HepG2 (cell line): Measurements from ENCODE around the gene SH3BP5. TPM values are rescaled to one million over a fixed set of nuclear protein-coding genes. Genes with fewer than 3 reads are reported as not detected.

Experiments used
- BCL6 ChIP-seq: IDR thresholded peaks from 2 replicates; pipeline ENCODE4 v1.6.1; 2016; ENCODE audit warnings: missing genetic modification reagents, missing compliant biosample characterization
- BRF2 ChIP-seq: sonication (generic); formaldehyde crosslinking; IDR thresholded peaks from 2 replicates; pipeline ENCODE4 v1.8.1; 2022; ENCODE audit warnings: mild to moderate bottlenecking, missing genetic modification reagents
- FOXO1 ChIP-seq: sonication (generic); formaldehyde crosslinking; IDR thresholded peaks from 2 replicates; pipeline ENCODE4 v1.4.0; 2020; ENCODE audit warnings: missing genetic modification reagents
- KAT7 ChIP-seq: IDR thresholded peaks from 2 replicates; pipeline ENCODE4 v1.6.1; 2018; ENCODE audit warnings: borderline replicate concordance, missing compliant biosample characterization
- KDM3A ChIP-seq: IDR thresholded peaks from 2 replicates; pipeline ENCODE4 v1.6.1; 2018; ENCODE audit warnings: low read depth, missing compliant biosample characterization
- KLF11 ChIP-seq: IDR thresholded peaks from 2 replicates; pipeline ENCODE4 v1.6.1; 2016; ENCODE audit warnings: missing compliant biosample characterization
- LCORL ChIP-seq, 2 experiments: fragments of 450-650 bp in 1 of 2; sonication (generic) in 1 of 2; formaldehyde crosslinking in 1 of 2; IDR thresholded peaks; 2 replicates each; pipeline versions ENCODE4 v1.5.0 to v1.6.1; 2017 to 2020; ENCODE audit warnings: antibody characterized with exemption in 1 of 2, missing genetic modification reagents in 1 of 2
- PAX8 ChIP-seq: sonication (generic); formaldehyde crosslinking; IDR thresholded peaks from 2 replicates; pipeline ENCODE4 v1.8.0; 2022; ENCODE audit warnings: mild to moderate bottlenecking, missing genetic modification reagents, borderline replicate concordance
- ZBTB1 ChIP-seq: sonication (generic); formaldehyde crosslinking; IDR thresholded peaks from 2 replicates; pipeline ENCODE4 v1.4.0; 2020; ENCODE audit warnings: missing genetic modification reagents, borderline replicate concordance
- ZBTB20 ChIP-seq: sonication (generic); formaldehyde crosslinking; IDR thresholded peaks from 2 replicates; pipeline ENCODE4 v1.8.1; 2023; ENCODE audit warnings: missing genetic modification reagents, low read depth, mild to moderate bottlenecking, borderline replicate concordance
- ZFP1 ChIP-seq: IDR thresholded peaks from 2 replicates; pipeline ENCODE4 v1.6.1; 2016
- ZGPAT ChIP-seq: IDR thresholded peaks from 2 replicates; pipeline ENCODE4 v1.6.1; 2016; ENCODE audit warnings: mild to moderate bottlenecking
- ZMAT5 ChIP-seq: sonication (generic); formaldehyde crosslinking; IDR thresholded peaks from 2 replicates; pipeline ENCODE4 v1.5.0; 2020; ENCODE audit warnings: mild to moderate bottlenecking, low read depth, missing genetic modification reagents, borderline replicate concordance
- ZMYM4 ChIP-seq: sonication (generic); formaldehyde crosslinking; IDR thresholded peaks from 2 replicates; pipeline ENCODE4 v1.8.1; 2023; ENCODE audit warnings: mild to moderate bottlenecking, missing genetic modification reagents
- ZNF138 ChIP-seq: sonication (generic); formaldehyde crosslinking; IDR thresholded peaks from 2 replicates; pipeline ENCODE4 v1.5.0; 2020; ENCODE audit warnings: mild to moderate bottlenecking, low read depth, missing genetic modification reagents
- ZNF160 ChIP-seq: sonication (generic); formaldehyde crosslinking; IDR thresholded peaks from 2 replicates; pipeline ENCODE4 v1.8.0; 2022; ENCODE audit warnings: mild to moderate bottlenecking, inconsistent platforms, missing genetic modification reagents
- ZNF274 ChIP-seq: sonication (generic); formaldehyde crosslinking; IDR thresholded peaks from 2 replicates; pipeline ENCODE4 v1.5.1; 2020; ENCODE audit warnings: mild to moderate bottlenecking, missing genetic modification reagents
- ZNF782 ChIP-seq: sonication (generic); formaldehyde crosslinking; IDR thresholded peaks from 2 replicates; pipeline ENCODE4 v1.4.0; 2020; ENCODE audit warnings: missing genetic modification reagents, mild to moderate bottlenecking, borderline replicate concordance
- ZNF784 ChIP-seq: sonication (generic); formaldehyde crosslinking; IDR thresholded peaks from 2 replicates; pipeline ENCODE4 v1.5.1; 2020; ENCODE audit warnings: missing genetic modification reagents, mild to moderate bottlenecking, borderline replicate concordance
- polyA plus RNA-seq, 8 experiments: library from polyadenylated mRNA; depleted of rRNA in 3 of 8; stranded (reverse) in 7 of 8; unstranded in 1 of 8; fragments of >200 nt; fragmentation: Illumina TruSeq in 4 of 8; extraction: Trizol in 4 of 8; gene quantifications; 2 replicates each; pipeline versions ENCODE4 v1.2.1 to v1.2.3, GENCODE V29; 2011 to 2016; ENCODE audit warnings: low read depth in 4 of 8, missing spikeins in 1 of 8, mixed read lengths in 1 of 8; ENCODE audit not compliant: insufficient read depth in 1 of 8
- total RNA-seq, 5 experiments: library from RNA; depleted of rRNA; stranded (reverse); fragments of >200 nt; fragmentation: Illumina TruSeq; extraction: Trizol; gene quantifications; 2 replicates each; pipeline ENCODE4 v1.2.3, GENCODE V29; 2016; ENCODE audit warnings: low read depth in 1 of 5
- TF ChIP-seq, protein P1 (sequence below): sonication (generic); formaldehyde crosslinking; IDR thresholded peaks from 2 replicates; pipeline ENCODE4 v1.4.0; 2020; ENCODE audit warnings: mild to moderate bottlenecking, missing genetic modification reagents

Gene SH3BP5
- total and polyA plus RNA-seq, 2 of the 13 experiments (the other 11 are each of a cell fraction or from before 2014, with no cell fraction given), result 0.09 to 0.16 TPM

DNA sequence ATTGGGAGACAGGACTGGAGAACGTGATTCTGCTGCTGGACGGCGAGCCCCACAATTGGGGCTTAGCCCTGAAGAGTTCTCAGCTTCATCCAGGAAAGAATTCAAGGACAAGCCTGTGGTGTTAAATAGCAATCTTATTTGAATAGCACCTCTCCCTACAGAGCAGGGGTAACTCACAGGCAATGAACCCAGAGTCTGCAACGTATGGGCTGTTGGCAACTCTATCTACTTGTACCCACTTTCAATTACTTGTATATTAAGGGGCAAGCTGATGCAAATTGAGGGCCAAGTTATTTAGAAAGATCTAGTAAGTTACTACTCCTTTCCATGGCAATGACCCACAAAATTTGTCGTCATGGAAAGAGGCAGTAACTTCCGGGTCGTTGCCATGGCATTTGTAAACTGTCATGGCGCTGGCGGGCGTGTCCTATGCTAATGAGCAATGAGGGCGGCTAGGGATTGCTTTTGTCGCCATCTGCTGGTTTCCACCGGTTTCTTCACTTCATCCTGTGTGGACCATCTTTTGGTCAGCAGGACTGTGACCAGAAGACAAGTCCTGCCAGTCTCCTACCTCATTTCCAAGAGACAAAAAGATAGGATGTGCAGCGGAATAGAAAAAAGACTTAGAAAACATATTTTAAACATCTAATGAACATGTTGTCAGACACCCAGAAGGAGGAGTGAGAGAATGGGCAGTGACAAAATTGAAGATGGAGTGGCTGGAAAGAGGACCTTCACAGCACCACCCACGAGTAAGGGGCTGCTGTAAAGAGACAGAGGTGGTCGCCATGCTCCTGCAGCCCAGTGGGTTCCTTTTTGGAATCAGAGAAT lies 45.8 kb upstream of the SH3BP5 start (continued):
- TF ChIP-seq, protein P1, sequence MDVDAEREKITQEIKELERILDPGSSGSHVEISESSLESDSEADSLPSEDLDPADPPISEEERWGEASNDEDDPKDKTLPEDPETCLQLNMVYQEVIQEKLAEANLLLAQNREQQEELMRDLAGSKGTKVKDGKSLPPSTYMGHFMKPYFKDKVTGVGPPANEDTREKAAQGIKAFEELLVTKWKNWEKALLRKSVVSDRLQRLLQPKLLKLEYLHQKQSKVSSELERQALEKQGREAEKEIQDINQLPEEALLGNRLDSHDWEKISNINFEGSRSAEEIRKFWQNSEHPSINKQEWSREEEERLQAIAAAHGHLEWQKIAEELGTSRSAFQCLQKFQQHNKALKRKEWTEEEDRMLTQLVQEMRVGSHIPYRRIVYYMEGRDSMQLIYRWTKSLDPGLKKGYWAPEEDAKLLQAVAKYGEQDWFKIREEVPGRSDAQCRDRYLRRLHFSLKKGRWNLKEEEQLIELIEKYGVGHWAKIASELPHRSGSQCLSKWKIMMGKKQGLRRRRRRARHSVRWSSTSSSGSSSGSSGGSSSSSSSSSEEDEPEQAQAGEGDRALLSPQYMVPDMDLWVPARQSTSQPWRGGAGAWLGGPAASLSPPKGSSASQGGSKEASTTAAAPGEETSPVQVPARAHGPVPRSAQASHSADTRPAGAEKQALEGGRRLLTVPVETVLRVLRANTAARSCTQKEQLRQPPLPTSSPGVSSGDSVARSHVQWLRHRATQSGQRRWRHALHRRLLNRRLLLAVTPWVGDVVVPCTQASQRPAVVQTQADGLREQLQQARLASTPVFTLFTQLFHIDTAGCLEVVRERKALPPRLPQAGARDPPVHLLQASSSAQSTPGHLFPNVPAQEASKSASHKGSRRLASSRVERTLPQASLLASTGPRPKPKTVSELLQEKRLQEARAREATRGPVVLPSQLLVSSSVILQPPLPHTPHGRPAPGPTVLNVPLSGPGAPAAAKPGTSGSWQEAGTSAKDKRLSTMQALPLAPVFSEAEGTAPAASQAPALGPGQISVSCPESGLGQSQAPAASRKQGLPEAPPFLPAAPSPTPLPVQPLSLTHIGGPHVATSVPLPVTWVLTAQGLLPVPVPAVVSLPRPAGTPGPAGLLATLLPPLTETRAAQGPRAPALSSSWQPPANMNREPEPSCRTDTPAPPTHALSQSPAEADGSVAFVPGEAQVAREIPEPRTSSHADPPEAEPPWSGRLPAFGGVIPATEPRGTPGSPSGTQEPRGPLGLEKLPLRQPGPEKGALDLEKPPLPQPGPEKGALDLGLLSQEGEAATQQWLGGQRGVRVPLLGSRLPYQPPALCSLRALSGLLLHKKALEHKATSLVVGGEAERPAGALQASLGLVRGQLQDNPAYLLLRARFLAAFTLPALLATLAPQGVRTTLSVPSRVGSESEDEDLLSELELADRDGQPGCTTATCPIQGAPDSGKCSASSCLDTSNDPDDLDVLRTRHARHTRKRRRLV (CRISPR knock-in tag), result peak; percentile 59; the same call in 1 of the 2 replicates
- TF ChIP-seq ZBTB20 (no peak), KLF11 (CRISPR knock-in tag) (0 out of 2 replicates have a peak, but pooled peaks have one; percentile 34), KDM3A (CRISPR knock-in tag) (peak; percentile 39; the same call in 1 of the 2 replicates), BCL6 (CRISPR knock-in tag) (0 out of 2 replicates have a peak, but pooled peaks have one; percentile 23), ZNF138 (no peak), BRF2 (CRISPR knock-in tag) (no peak), ZFP1 (CRISPR knock-in tag) (0 out of 2 replicates have a peak, but pooled peaks have one; percentile 50), ZNF274 (CRISPR knock-in tag) (0 out of 2 replicates have a peak, but pooled peaks have one; percentile 31), ZMAT5 (no peak), ZGPAT (CRISPR knock-in tag) (peak; percentile 71; the same call in 1 of the 2 replicates), ZNF782 (CRISPR knock-in tag) (peak; percentile 44; the same call in 1 of the 2 replicates), KAT7 (CRISPR knock-in tag) (no peak), LCORL (IDR thresholded peaks at IDR 0.05) (no peak), LCORL (CRISPR knock-in tag; IDR thresholded peaks at IDR 0.05) (peak; percentile 26; the same call in 1 of the 2 replicates), ZNF784 (CRISPR knock-in tag) (0 out of 2 replicates have a peak, but pooled peaks have one; percentile 28), ZNF160 (no peak), ZBTB1 (CRISPR knock-in tag) (no peak), PAX8 (CRISPR knock-in tag) (no peak), ZMYM4 (peak; percentile 97), FOXO1 (CRISPR knock-in tag) (peak; percentile 20; the same call in 1 of the 2 replicates)
